ENCODE measurements around the gene TMEM19. TPM values are rescaled to one million over a fixed set of nuclear protein-coding genes. Genes with fewer than 3 reads are reported as not detected.

Gene TMEM19
- polyA plus RNA-seq, 1 donor = 31.7 TPM

Other genes starting within 250 kb of the TMEM19 start
- gene LGR5, start 246.3 kb upstream of the TMEM19 start, polyA plus RNA-seq (ENCODE audit: insufficient read length) = 4.5 TPM
- gene ZFC3H1, start 22.2 kb upstream of the TMEM19 start, polyA plus RNA-seq (ENCODE audit: insufficient read length) = 40.4 TPM
- gene THAP2, start 21.8 kb upstream of the TMEM19 start, polyA plus RNA-seq (ENCODE audit: insufficient read length) = 9.4 TPM
- 44.2 TPM for gene RAB21, start 68.8 kb downstream of the TMEM19 start, polyA plus RNA-seq (ENCODE audit: insufficient read length)
- gene TBC1D15, start 153.7 kb downstream of the TMEM19 start, polyA plus RNA-seq (ENCODE audit: insufficient read length) = 24.7 TPM